HepG2 (cell line): ENCODE results near the gene CORT. TPM values are rescaled to one million over a fixed set of nuclear protein-coding genes. Genes with fewer than 3 reads are reported as not detected.
A peak's percentile ranks its signal among the peaks of the same experiment; 100 is the strongest.

Experiments used
- FOXP1 ChIP-seq, 2 experiments: fragments of 450-650 bp in 1 of 2; IDR thresholded peaks; 2 replicates each; pipeline ENCODE4 v1.6.1; 2017 to 2018; ENCODE audit warnings: antibody characterized with exemption in 1 of 2
- HDAC2 ChIP-seq: sonication (generic); formaldehyde crosslinking; IDR thresholded peaks from 2 replicates; pipeline ENCODE4 v1.4.0; 2020; ENCODE audit warnings: missing genetic modification reagents
- HMG20B ChIP-seq: conservative IDR thresholded peaks from 2 replicates; pipeline ENCODE4 v1.6.1; 2016; ENCODE audit warnings: missing genetic modification reagents, missing compliant biosample characterization
- NR2F6 ChIP-seq, 2 experiments: IDR thresholded peaks; 2 replicates each; pipeline ENCODE4 v1.6.1; 2016; ENCODE audit warnings: antibody characterized with exemption in 1 of 2, mild to moderate bottlenecking in 1 of 2
- PAXIP1 ChIP-seq: sonication (generic); formaldehyde crosslinking; conservative IDR thresholded peaks from 2 replicates; pipeline ENCODE4 v1.4.0; 2020; ENCODE audit warnings: mild to moderate bottlenecking, missing genetic modification reagents, moderate library complexity
- RBFOX2 ChIP-seq: fragments of 200-400 bp; formaldehyde crosslinking; IDR thresholded peaks from 2 replicates; pipeline ENCODE4 v1.6.1; 2017; ENCODE audit warnings: low read depth, mild to moderate bottlenecking, low read length
- SP5 ChIP-seq: IDR thresholded peaks from 2 replicates; pipeline ENCODE4 v1.6.1; 2016; ENCODE audit warnings: low read depth, borderline replicate concordance
- TMF1 ChIP-seq: sonication (generic); formaldehyde crosslinking; IDR thresholded peaks from 2 replicates; pipeline ENCODE4 v1.8.1; 2022; ENCODE audit warnings: low read depth, missing genetic modification reagents
- ZBTB1 ChIP-seq: sonication (generic); formaldehyde crosslinking; IDR thresholded peaks from 2 replicates; pipeline ENCODE4 v1.4.0; 2020; ENCODE audit warnings: missing genetic modification reagents, borderline replicate concordance
- ZNF17 ChIP-seq: sonication (generic); formaldehyde crosslinking; IDR thresholded peaks from 2 replicates; pipeline ENCODE4 v1.5.0; 2020; ENCODE audit warnings: mild to moderate bottlenecking, missing genetic modification reagents
- ZNF446 ChIP-seq: sonication (generic); formaldehyde crosslinking; IDR thresholded peaks from 2 replicates; pipeline ENCODE4 v1.5.0; 2020; ENCODE audit warnings: mild to moderate bottlenecking, missing genetic modification reagents
- polyA plus RNA-seq, 8 experiments: library from polyadenylated mRNA; depleted of rRNA in 3 of 8; stranded (reverse) in 7 of 8; unstranded in 1 of 8; fragments of >200 nt; fragmentation: Illumina TruSeq in 4 of 8; extraction: Trizol in 4 of 8; gene quantifications; 2 replicates each; pipeline versions ENCODE4 v1.2.1 to v1.2.3, GENCODE V29; 2011 to 2016; ENCODE audit warnings: low read depth in 4 of 8, missing spikeins in 1 of 8, mixed read lengths in 1 of 8; ENCODE audit not compliant: insufficient read depth in 1 of 8
- total RNA-seq, 5 experiments: library from RNA; depleted of rRNA; stranded (reverse); fragments of >200 nt; fragmentation: Illumina TruSeq; extraction: Trizol; gene quantifications; 2 replicates each; pipeline ENCODE4 v1.2.3, GENCODE V29; 2016; ENCODE audit warnings: low read depth in 1 of 5
- TF ChIP-seq, protein P1 (sequence below): sonication (generic); formaldehyde crosslinking; IDR thresholded peaks from 2 replicates; pipeline ENCODE4 v1.4.0; 2020; ENCODE audit warnings: missing genetic modification reagents

CORT gene
- total and polyA plus RNA-seq, 2 of the 13 experiments (the other 11 are each of a cell fraction or from before 2014, with no cell fraction given), result 0.11 to 0.62 TPM

DNA sequence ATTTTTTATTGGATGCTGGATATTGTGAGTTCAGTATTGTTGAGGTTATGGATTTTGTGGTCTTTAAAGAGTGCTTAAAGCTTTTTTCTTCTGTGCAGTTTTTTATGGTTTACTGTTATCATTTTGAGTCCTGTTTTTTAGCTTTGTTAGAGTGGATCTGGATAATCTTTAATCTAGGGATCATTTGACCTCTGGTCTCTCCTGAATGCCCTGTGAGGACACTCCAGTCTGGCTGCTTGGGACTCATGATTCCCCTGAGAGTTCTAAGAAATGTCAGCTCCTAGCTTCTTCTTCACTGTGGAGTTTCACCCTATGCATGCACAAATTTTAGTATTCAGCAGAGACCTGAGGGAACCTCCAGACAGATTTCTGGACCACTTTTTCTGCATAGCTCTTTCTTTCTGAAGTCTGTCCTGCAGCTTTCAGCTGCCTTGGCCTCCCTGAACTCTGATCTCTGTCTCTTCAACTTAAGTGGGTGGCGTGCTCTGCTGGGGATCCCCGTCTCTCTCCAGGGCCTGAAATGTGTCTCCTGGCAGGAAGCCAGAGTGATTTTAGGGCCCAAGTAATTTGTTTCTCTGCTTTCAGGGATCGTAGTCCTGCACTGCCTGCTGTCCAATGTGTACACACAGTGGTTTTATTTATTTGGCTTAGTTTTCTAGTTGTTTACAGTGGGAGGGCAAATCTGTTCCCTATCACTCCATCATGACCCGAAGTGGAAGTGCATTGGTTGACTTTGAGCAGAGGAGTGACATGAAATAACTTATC lies 39.6 kb downstream of the CORT start (continued):
- TF ChIP-seq PAXIP1 (CRISPR knock-in tag) (peak; percentile 51), NR2F6 (IDR thresholded peaks at IDR 0.05) (peak; percentile 65), NR2F6 (CRISPR knock-in tag; IDR thresholded peaks at IDR 0.05) (no peak), TMF1 (CRISPR knock-in tag) (no peak), HDAC2 (CRISPR knock-in tag) (peak; percentile 52; the same call in 1 of the 2 replicates), ZNF17 (CRISPR knock-in tag) (no peak), SP5 (peak; percentile 97), ZBTB1 (CRISPR knock-in tag) (no peak), ZNF446 (no peak), HMG20B (peak; percentile 95), FOXP1 (IDR thresholded peaks at IDR 0.05) (peak; percentile 72; the same call in 1 of the 2 replicates), FOXP1 (CRISPR knock-in tag; IDR thresholded peaks at IDR 0.05) (peak; percentile 76), RBFOX2 (no peak)
- TF ChIP-seq, protein P1, sequence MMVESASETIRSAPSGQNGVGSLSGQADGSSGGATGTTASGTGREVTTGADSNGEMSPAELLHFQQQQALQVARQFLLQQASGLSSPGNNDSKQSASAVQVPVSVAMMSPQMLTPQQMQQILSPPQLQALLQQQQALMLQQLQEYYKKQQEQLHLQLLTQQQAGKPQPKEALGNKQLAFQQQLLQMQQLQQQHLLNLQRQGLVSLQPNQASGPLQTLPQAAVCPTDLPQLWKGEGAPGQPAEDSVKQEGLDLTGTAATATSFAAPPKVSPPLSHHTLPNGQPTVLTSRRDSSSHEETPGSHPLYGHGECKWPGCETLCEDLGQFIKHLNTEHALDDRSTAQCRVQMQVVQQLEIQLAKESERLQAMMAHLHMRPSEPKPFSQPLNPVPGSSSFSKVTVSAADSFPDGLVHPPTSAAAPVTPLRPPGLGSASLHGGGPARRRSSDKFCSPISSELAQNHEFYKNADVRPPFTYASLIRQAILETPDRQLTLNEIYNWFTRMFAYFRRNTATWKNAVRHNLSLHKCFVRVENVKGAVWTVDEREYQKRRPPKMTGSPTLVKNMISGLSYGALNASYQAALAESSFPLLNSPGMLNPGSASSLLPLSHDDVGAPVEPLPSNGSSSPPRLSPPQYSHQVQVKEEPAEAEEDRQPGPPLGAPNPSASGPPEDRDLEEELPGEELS (CRISPR knock-in tag), result 0 out of 2 replicates have a peak, but pooled peaks have one; percentile 32
